Neural cell (in vitro differentiated cells): Measurements from ENCODE around the gene AFF1.

ENCODE experiments used
- CTCF ChIP-seq: fragments of 450-650 bp; IDR thresholded peaks from 2 replicates; pipeline ENCODE4 v1.5.1; 2014; ENCODE audit warnings: antibody characterized with exemption, mild to moderate bottlenecking, moderate library complexity; ENCODE audit not compliant: poor library complexity, severe bottlenecking
- EP300 ChIP-seq: fragments of 450-650 bp; conservative IDR thresholded peaks from 2 replicates; pipeline ENCODE4 v1.6.1; 2014; ENCODE audit warnings: antibody characterized with exemption, mild to moderate bottlenecking, moderate library complexity; ENCODE audit not compliant: poor library complexity, severe bottlenecking

GRCh38 chr4:87126056-87126455 is 191.2 kb downstream of the AFF1 start:
- no peak for TF ChIP-seq CTCF
- TF ChIP-seq EP300, result no peak
